GM21825 (cell line): ENCODE results near the gene KRTAP5-6.

ENCODE experiments used
- ATAC-seq: cut with Tn5 transposase; IDR thresholded peaks from one replicate; pipeline ENCODE4 v1.9.1; 2021; ENCODE audit warnings: mild to moderate bottlenecking, moderate library complexity; ENCODE audit not compliant: unreplicated experiment

KRTAP5-6 gene

DNA sequence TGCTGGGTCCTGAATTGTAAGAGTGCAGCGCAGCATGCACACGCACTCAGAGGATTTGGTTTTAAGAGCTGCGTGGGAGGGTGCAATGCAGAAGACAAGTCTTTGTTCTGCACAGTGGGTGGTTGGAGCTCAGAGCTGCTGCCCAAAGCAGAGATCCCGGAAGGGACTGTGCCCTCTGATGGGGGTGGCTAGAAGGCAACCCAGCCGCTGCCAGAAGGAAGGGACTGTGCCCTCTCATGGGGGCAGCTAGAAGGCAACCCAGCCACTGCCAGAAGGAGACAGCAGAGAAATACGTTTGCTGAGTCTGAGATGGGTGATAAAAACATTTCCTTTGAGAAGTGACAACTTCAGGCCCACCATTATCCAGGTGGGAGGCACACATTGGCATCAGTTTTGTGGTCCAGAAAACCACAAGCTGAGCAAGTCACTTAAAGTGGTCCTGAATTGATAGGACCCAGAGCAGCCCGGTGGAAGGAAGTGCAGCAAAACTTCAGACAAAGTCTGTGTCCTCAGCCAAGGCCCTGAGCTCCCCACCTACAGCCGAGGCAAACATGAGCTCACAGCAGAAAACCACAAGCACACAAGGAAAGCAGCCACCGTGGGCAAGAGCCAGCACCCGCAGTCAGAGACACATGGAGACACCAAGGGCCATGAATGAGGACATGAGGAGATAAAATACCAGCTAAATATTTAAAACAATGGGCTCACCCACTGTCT is 4.3 kb downstream of the KRTAP5-6 start:
- ATAC-seq = no peak

DNA sequence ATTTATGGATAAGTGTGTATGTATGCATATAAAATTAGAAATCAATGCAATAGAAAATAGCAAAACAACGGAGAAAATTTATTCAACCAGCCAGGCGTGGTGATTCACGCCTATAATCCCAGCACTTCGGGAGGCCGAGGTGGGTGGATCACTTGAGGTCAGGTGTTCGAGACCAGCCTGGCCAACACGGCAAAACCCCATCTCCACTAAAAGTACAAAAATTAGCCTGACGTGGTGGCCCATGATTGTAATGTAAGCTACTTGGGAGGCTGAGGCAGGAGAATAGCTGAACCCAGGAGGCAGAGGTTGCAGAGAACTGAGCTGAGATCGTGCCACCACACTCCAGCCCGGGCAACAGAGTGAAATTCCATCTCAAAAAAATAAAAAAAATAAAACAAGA is 5.5 kb downstream of the KRTAP5-6 start:
- no peak for ATAC-seq

DNA sequence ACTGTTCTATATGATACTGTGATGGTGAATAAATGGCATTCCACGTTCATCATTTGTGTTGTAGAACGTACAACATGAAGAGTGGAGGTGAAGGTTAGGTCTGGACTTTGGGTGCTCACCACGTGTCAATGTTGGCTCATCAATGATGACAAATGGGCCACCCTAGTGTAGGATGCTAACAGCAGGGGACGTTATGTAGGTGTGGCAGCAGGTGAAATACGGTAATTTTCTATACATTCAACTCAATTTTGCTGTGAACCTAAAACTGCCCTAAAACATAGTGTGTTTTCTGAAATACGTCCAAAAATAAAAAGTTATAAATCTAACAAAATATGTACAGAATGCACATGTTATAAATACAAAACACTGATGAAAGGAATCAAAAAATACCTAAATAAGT is 6.2 kb downstream of the KRTAP5-6 start:
- ATAC-seq = no peak

DNA sequence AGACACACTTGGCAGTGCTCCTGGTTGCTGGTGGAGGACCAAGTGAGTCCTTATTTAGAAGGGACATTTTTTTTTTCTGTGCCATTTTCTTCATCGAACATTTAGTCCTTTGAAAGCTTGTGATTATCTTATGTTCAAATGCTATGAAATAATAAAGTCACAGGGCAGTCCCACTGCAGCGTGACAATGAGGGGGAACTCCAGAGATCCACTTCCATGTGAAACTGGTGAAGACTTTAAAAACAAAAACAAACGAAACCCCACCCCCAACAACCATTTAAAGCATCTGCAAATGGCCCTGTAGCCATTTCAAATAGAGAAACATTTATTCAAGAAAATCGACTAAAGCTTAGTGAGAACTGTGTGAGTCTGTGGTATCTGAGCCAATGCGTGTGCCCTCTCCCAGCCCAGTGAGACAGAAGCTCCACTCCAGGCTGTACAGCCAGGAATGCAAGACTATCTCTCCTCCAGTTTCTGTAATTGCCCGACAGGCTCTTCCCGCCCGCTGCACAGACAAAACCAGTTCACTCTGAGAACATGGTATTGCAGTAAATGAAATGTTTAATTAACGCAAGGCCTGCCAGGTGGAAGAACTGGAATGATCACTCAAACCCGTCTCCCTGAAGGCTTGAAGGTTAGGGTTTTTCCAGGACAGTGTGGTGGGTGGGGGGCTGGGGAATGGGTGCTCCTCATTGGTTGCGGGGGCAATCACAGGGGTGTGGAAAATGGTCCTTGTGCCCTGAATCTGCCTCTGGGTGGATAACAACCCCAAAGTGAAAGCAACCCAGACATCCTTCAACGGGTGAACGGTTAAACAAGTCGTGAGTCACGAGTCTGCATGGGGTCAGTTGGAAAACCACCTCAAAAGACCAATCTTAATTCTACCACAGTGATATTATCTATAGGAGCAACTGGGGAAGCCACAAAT is 8.4 kb downstream of the KRTAP5-6 start:
- ATAC-seq = no peak

DNA sequence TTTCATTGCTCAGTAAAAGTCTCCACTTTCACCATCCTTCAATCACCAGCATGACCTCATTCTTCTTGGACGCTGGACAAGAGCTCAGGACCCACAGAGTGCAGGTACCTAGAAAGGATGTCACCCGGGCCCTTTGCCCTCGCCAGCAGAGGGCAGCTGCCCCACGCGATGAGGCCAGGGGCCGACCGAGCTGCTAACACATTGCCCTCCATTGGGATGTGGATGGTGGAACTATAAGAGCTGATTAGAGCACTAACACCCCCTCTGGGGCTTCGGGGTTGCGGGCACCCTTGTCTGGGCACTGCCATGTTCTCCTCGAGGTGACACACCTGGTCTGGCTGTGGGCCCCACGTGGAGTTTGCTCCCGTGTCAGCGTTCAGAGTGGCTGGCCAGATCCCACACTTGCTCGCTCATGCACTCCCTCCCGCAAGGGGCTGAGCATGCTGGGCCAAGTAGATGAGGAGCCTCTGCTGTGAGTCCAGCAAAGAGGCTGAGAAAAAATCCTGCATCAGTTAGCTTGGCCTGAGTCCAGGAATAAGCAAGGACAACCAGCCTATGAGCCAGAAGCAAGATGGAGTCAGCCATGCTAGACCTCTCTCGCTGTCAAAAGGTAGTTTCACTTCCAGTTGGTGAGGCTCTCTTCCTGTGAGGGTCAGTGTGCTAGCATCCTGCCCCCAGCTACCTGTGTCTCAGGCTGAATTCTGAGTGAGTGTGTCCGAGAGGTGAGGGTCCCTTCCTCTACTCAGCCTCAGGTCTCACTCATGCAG is 9.8 kb downstream of the KRTAP5-6 start:
- no peak for ATAC-seq

DNA sequence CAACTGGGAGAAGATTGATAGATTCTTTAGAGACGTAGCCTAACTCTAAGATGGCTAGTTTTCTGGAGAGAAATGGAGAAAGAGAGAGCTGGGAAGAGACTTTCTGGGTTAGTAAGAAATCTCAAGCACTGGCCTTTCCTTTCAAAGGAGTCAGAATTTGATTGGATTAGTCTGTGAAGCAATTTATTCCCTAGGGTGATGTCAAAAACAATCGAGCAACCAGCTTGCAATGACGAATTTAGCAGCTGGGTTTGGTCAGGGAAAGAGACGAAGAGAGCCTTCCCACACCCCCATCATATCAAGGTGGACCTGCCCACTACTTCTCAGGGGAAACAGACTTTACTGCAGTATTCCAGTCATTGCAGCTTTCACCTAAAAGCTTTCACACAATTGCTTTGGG is 10.8 kb downstream of the KRTAP5-6 start:
- ATAC-seq = no peak

DNA sequence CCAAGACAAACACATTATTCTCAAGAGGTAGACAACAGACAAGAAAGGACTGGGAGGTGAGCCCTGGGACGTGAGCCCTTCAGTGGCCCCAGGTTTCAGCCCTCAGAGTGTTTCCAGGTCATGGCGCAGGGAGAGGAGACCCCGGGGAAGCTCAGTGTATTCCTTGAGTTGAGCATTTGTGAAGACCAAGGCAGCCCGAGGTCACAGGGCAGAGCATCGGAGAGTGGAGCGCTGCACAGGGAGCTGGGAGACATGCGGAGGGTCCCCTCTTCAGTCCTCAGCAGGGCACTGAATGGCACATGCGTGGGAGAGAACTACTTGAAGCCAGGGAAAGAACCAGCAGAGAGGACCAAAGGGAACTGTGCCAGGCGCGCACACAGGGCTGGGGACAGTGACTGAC is 11.7 kb downstream of the KRTAP5-6 start:
- no peak for ATAC-seq

DNA sequence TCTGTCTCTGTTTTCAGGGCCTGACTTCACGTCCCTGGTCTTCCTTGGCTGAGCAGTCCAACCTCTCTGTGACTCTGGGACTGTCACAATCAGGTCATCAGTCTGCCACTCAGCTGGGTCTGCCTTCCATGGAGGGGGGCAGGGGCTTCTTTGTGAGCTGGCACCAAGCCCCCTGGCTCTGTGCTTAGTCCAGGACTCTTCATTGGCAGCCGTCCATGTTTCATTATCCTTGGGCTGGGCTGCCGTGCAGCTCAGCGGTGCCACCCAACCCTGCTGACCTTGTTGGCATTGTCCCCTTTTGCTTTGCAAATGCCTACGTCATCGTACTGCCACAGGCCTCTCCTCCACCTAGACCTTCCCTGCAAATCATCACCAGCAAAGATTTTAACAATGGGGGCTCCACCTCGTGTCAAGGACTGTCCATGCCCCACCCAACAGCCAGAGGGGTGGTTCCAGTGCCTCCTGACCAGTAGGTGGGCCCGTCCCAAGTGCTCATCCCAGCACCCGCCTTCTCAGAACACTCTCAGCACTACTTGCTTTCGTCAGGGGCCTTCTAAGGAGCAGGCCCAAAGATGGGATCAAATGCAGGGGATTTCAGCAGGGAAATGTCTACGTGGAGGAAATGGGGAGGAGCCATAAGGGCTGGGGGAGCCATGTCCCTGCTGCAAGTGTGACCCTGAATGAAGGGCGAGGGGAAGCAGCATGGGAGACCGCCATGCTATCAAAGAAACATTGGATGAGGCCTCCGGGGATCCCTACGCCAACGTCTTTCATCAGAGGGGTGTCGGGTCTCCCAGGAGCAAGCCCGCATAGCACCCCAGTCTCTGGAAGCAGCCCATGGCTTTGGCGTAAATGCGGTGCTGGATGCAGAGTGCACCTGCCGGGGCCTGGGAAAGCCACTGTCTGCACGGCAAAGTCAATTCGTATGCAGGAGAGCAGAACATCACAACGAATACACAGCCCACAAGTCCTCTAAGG is 18.2 kb downstream of the KRTAP5-6 start:
- no peak for ATAC-seq

DNA sequence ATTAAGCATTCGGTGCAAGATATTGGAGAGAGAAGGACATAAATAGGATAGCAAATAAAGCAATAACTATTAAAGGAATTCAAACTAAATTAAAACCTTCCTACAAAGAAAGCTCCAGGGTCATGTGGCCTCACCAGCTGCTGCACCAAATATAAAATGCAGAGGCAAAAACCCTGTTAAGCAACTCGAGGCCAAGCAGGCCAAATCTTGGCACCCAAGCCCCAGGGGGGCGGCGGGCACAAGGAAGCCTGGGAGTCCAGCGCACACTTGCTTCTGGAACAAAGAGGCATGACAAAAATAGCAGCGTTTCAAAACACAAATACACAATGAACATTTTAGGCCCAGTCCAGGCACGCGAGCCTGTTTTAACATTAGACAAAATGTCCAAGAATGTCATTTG is 20.8 kb downstream of the KRTAP5-6 start:
- ATAC-seq = no peak

DNA sequence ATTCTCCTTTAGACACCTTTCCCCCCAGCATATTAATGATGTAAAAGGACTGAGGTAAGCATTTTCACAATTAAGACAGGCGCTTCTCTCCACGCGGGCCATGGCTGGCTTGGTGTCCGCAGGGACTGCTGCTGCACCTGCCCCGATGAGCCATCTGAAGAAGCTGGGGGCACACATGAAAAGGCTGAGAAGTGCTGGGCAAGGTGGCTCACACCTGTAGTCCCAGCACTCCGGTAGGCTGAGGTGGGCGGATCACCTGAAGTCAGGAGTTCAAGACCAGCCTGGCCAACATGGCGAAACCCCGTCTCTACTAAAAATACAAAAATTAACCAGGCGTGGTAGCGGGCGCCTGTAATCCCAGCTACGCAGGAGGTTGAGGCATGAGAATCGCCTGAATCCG is 21.3 kb downstream of the KRTAP5-6 start:
- ATAC-seq = no peak

DNA sequence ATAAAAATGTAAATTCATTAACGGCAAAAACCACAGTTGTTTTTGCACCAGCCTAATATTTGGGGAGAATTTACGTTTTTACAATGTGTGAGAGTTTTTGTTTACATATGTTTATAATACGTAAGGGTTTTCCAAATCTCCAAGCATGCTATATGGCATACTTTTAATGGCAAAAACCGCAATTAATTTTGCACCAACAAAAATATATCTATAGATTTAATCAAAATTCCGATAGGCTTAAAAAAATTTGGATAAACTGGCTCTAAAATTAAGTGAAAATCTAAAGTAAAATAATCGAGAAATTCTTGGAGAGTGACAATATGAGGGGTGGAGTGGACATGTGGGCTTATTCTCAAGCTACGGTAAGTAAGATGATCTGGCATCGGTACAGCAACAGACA is 22.8 kb downstream of the KRTAP5-6 start:
- ATAC-seq = no peak

DNA sequence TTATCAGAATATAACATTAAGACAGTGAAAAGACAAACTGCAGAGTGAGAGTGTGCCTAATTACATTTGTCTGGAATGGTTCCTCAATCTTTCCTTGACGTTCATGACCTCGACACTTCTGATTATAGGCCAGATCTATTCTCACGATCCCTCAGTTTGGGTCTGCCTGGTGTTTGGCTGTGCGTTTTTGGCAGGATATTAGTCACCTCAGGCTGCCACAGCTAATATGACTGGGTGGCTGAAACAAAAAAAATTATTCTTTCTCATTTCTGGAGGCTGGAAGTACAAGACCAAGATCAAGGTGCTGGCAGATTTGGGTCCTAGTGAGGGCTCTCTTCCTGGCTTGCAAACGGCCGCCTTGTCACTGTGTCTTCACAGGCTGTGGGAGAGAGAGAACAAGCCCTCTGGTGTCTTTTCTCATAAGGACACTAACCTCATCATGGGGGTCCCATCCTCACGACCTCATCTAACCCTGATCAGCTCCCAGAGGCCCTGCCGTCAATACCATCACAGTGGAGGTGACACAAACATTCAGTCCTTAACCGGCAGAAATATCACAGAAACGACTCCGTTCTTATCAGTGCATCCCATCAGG is 30.2 kb downstream of the KRTAP5-6 start:
- no peak for ATAC-seq

DNA sequence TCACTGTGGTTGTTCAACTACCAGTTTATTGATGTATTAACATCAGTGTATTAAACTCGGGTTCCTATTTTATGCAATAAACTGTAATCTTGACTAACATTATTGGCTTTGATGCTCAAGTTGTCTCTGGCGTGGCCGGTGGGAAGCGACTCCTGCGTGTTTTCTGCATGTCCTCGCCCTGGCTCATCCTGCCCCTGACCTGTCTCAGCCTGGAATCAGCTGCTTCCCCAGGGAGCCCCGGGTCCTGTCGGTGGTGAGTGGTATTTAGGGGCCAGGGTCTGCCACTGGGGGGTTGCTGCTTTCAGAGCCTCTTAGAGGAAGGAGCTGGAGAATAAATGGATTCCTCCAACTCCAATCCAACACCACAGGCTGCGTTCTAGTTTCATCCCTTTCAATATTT is 30.9 kb downstream of the KRTAP5-6 start:
- no peak for ATAC-seq

DNA sequence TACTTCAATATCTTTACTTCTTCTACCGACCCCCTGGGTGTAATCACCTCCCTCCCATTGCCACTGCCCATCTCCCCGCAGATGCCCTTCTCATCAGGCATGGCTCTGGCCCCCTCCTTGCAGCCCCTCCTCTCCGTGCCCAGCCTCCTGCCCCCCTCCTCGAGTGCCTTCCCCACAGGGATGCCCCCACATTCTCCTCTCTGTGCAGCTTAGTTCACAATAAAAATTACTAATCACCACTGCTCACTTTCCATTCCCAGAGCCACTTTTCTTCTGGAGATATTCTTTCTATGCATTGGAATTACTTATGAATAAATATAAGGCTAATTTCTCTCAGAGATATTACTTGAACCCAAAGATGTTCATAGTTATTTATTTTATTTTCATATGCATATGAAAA is 31.3 kb downstream of the KRTAP5-6 start:
- ATAC-seq = no peak

DNA sequence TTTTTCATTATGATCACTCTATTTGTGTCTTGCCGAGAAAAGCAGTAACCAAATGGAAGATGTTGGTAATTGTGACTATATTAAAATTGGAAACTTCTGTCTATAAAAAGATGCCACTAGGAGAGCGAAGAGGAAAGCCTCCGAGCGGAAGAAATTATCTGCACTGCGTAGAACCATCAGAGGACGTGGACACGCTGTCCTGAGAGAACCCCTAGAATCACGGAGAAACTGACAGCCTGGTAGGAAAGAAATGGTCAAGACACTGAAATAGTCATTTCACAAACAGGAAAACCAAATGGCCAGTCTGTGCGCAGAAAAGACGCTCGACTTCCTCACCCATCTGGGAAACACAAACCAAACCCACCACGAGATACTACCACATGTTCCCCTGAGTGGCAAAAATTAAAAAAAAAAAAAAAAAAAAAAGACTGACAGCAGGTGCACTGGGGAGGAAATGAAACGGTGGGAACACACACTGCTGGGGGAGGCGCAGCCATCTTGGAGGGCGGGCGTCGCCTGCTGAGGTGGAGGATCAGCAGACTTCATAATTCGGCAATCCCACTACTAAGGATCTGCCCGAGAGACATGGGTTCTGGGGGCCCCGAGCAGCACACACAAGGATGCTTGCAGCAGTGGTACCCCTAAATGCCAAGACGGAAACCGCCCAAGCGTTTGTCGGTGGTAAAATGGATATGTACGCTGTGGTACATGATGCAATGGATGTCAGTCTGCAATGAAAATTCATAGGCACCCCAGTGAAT is 32.1 kb downstream of the KRTAP5-6 start:
- no peak for ATAC-seq

DNA sequence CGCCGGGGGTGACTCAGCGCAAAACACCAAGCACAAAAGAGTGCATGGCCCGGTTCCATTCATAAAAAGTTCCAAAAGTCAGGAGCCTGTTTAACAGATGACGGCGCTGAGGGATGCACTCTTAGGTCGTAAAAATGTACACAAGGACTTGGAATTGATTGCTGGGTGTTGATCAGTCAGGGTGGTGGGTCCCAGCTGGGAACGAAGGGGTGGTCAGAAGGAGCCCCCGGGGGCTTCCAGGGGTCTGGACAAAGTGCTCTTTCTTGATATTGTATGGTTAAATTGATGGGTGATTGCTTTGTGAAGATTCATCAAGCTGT is 32.7 kb downstream of the KRTAP5-6 start:
- ATAC-seq = no peak

DNA sequence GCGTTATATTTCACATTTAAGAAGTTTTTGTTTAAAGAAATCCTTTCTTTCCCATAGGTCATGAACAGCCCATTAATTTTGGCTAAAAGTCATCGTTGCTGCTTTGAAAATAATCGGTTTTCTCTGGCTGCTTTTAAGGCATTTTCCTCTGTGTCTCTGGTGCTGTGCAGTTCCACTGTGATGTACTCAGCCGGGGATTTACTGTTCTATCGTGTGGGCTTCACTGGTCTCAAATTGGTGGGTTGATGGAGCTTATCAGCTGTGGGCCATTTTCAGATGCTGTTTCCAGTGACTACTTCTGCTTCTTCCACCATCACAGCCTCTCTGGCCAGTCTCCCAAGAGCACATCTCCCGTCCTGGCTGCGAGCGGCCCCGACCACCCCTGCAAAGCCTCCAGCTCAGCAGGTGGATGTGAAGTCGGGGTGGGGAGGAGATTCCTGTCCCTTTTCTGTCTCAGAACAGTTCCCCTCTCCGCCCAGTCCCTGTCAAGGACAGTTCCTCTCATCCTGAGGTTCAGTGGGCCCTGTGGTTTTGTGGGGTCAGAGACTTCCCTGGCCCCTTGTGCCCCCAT is 33.1 kb downstream of the KRTAP5-6 start:
- ATAC-seq = no peak

DNA sequence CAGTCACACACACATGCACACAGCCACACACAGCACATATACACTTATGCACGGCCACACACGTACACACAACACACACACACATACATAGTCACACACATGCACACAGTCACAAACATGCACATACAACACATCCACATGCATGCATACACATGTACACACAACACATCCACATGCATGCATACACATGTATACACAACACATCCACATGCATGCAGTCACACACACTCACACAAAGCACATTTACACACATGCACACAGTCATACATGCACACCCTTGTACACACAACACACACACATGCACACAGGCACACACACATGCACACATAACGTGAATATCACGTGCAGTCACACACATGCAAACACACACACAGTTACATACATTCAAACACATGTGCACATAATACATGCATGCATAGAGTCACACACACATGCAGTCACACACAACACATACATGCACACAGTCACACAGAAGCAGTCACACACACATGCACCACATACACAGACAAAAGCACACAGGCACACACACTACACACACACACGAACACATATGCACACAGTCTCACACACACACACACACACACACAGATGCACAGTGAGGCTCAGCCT is 34.6 kb downstream of the KRTAP5-6 start:
- no peak for ATAC-seq
